ENCODE results near the gene MROH2A.

Gene MROH2A

GRCh38 chr2:233807966-233808935, 30.1 kb downstream of the MROH2A start:
- Histone ChIP-seq H3K9me3 (ENCODE audit: control insufficient read depth, insufficient read depth, low read length) (no peaks in the 10 kb centered on the region), H3K4me1 (ENCODE audit: control insufficient read depth, low read length) (no peaks in the 10 kb centered on the region), H3K9me2 (replicated peaks; ENCODE audit: control insufficient read depth, low read length) (no peaks in the 10 kb centered on the region), H3K4me3 (ENCODE audit: low read length) (no peak overlapping the region), H3K36me3 (ENCODE audit: control insufficient read depth, low read length) (no peaks in the 10 kb centered on the region), H4K20me1 (ENCODE audit: control insufficient read depth, insufficient read depth, low read depth, low read length) (no peaks in the 10 kb centered on the region), H3K79me2 (ENCODE audit: control insufficient read depth, low read length) (no peaks in the 10 kb centered on the region), H3K4me2 (ENCODE audit: low read length) (no peak overlapping the region), H3K27ac (ENCODE audit: low read depth, low read length) (no peak overlapping the region), H3F3A (ENCODE audit: control insufficient read depth, insufficient read depth) (no peaks in the 10 kb centered on the region), H3K27me3 (ENCODE audit: control insufficient read depth, low read length) (peaks cover 10% of the 10 kb centered on the region)
- TF ChIP-seq, protein P1, sequence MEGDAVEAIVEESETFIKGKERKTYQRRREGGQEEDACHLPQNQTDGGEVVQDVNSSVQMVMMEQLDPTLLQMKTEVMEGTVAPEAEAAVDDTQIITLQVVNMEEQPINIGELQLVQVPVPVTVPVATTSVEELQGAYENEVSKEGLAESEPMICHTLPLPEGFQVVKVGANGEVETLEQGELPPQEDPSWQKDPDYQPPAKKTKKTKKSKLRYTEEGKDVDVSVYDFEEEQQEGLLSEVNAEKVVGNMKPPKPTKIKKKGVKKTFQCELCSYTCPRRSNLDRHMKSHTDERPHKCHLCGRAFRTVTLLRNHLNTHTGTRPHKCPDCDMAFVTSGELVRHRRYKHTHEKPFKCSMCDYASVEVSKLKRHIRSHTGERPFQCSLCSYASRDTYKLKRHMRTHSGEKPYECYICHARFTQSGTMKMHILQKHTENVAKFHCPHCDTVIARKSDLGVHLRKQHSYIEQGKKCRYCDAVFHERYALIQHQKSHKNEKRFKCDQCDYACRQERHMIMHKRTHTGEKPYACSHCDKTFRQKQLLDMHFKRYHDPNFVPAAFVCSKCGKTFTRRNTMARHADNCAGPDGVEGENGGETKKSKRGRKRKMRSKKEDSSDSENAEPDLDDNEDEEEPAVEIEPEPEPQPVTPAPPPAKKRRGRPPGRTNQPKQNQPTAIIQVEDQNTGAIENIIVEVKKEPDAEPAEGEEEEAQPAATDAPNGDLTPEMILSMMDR (IDR thresholded peaks at IDR 0.05; ENCODE audit: low read depth, low read length, poor library complexity, severe bottlenecking) = no peak
- no peak for TF ChIP-seq EZH2phosphoT487 (IDR thresholded peaks at IDR 0.05; ENCODE audit: borderline replicate concordance, low read length)

DNA sequence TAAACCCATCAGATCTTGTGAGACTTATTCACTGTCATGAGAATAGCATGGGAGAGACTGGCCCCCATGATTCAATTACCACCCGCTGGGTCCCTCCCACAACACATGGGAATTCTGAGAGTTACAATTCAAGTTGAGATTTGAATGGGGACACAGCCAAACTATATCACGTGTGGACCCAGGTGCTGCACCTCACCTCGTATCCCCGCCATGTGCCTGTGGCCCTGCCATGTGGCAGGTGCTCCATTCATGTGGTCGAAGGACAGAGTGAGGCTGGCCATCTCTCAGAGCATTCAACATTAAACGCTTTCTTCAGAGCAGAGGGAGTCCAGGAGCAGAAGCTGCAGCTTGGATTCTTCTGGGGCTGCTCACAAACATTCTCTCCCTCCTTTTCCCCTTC, 32.3 kb downstream of the MROH2A start:
- Histone ChIP-seq H3K36me3 (ENCODE audit: control insufficient read depth, low read length) (no peaks in the 10 kb centered on the region), H3K4me1 (ENCODE audit: control insufficient read depth, low read length) (no peaks in the 10 kb centered on the region), H3K79me2 (ENCODE audit: control insufficient read depth, low read length) (no peaks in the 10 kb centered on the region), H3F3A (ENCODE audit: control insufficient read depth, insufficient read depth) (no peaks in the 10 kb centered on the region), H3K4me2 (ENCODE audit: low read length) (no peak overlapping the region), H3K9me2 (replicated peaks; ENCODE audit: control insufficient read depth, low read length) (no peaks in the 10 kb centered on the region), H3K27ac (ENCODE audit: low read depth, low read length) (no peak overlapping the region), H3K9me3 (ENCODE audit: control insufficient read depth, insufficient read depth, low read length) (peaks cover 5% of the 10 kb centered on the region; the same call in 1 of the 2 replicates), H3K4me3 (ENCODE audit: low read length) (no peak overlapping the region), H4K20me1 (ENCODE audit: control insufficient read depth, insufficient read depth, low read depth, low read length) (no peaks in the 10 kb centered on the region), H3K27me3 (ENCODE audit: control insufficient read depth, low read length) (peaks cover 10% of the 10 kb centered on the region)
- TF ChIP-seq, protein P1 (IDR thresholded peaks at IDR 0.05; ENCODE audit: low read depth, low read length, poor library complexity, severe bottlenecking) = no peak
- no peak for TF ChIP-seq EZH2phosphoT487 (IDR thresholded peaks at IDR 0.05; ENCODE audit: borderline replicate concordance, low read length)

GRCh38 chr2:233811087-233811486, 33.0 kb downstream of the MROH2A start:
- Histone ChIP-seq H3K27me3 (ENCODE audit: control insufficient read depth, low read length) (peaks cover 10% of the 10 kb centered on the region), H3K27ac (ENCODE audit: low read depth, low read length) (no peak overlapping the region), H3K79me2 (ENCODE audit: control insufficient read depth, low read length) (no peaks in the 10 kb centered on the region), H3K9me3 (ENCODE audit: control insufficient read depth, insufficient read depth, low read length) (peaks cover 5% of the 10 kb centered on the region; the same call in 1 of the 2 replicates), H3K36me3 (ENCODE audit: control insufficient read depth, low read length) (no peaks in the 10 kb centered on the region), H3K4me3 (ENCODE audit: low read length) (no peak overlapping the region), H3K9me2 (replicated peaks; ENCODE audit: control insufficient read depth, low read length) (no peaks in the 10 kb centered on the region), H3K4me2 (ENCODE audit: low read length) (no peak overlapping the region), H3K4me1 (ENCODE audit: control insufficient read depth, low read length) (no peaks in the 10 kb centered on the region), H4K20me1 (ENCODE audit: control insufficient read depth, insufficient read depth, low read depth, low read length) (no peaks in the 10 kb centered on the region), H3F3A (ENCODE audit: control insufficient read depth, insufficient read depth) (no peaks in the 10 kb centered on the region)
- no peak for TF ChIP-seq EZH2phosphoT487 (IDR thresholded peaks at IDR 0.05; ENCODE audit: borderline replicate concordance, low read length)

GRCh38 chr2:233811732-233812131, 33.6 kb downstream of the MROH2A start:
- no peak for TF ChIP-seq EZH2phosphoT487 (IDR thresholded peaks at IDR 0.05; ENCODE audit: borderline replicate concordance, low read length)
- TF ChIP-seq, protein P1 (IDR thresholded peaks at IDR 0.05; ENCODE audit: low read depth, low read length, poor library complexity, severe bottlenecking) = no peak
- Histone ChIP-seq H3F3A (ENCODE audit: control insufficient read depth, insufficient read depth) (no peaks in the 10 kb centered on the region), H3K4me3 (ENCODE audit: low read length) (no peak overlapping the region), H3K79me2 (ENCODE audit: control insufficient read depth, low read length) (no peaks in the 10 kb centered on the region), H3K27ac (ENCODE audit: low read depth, low read length) (no peak overlapping the region), H3K27me3 (ENCODE audit: control insufficient read depth, low read length) (peaks cover 10% of the 10 kb centered on the region), H3K36me3 (ENCODE audit: control insufficient read depth, low read length) (no peaks in the 10 kb centered on the region), H4K20me1 (ENCODE audit: control insufficient read depth, insufficient read depth, low read depth, low read length) (no peaks in the 10 kb centered on the region), H3K9me2 (replicated peaks; ENCODE audit: control insufficient read depth, low read length) (no peaks in the 10 kb centered on the region), H3K4me1 (ENCODE audit: control insufficient read depth, low read length) (no peaks in the 10 kb centered on the region), H3K9me3 (ENCODE audit: control insufficient read depth, insufficient read depth, low read length) (peaks cover 5% of the 10 kb centered on the region; the same call in 1 of the 2 replicates), H3K4me2 (ENCODE audit: low read length) (no peak overlapping the region)

Data from DOHH2 (cell line).